HG03457 (cell line): ENCODE results near the gene PRPH.
"Not testable (repeated sequence)": the region's sequence is repeated elsewhere in the genome, so short reads cannot be mapped to it uniquely, and the experiment has no call there.

ENCODE experiments used
- ATAC-seq: cut with Tn5 transposase; IDR thresholded peaks from one replicate; pipeline ENCODE4 v1.9.1; 2021; ENCODE audit warnings: moderate number of reproducible peaks; ENCODE audit not compliant: unreplicated experiment

Gene PRPH

GRCh38 chr12:49276304-49277290, 18.4 kb upstream of the PRPH start:
- no peak for ATAC-seq

- ATAC-seq, result no peak
These were observed 17.5 kb upstream of the PRPH start for GRCh38 chr12:49277466-49277865.

GRCh38 chr12:49279706-49280159, 15.2 kb upstream of the PRPH start:
- ATAC-seq, result no peak

- ATAC-seq, result not testable (repeated sequence)
These were observed 14.4 kb upstream of the PRPH start for GRCh38 chr12:49280545-49280944.

- ATAC-seq, result no peak
These were observed 12.6 kb upstream of the PRPH start for GRCh38 chr12:49282302-49282701.

GRCh38 chr12:49282740-49283375, 12.1 kb upstream of the PRPH start:
- ATAC-seq, result not testable (repeated sequence)

GRCh38 chr12:49283541-49284429, 11.2 kb upstream of the PRPH start:
- ATAC-seq, result no peak

- ATAC-seq, result no peak
These were observed 10.3 kb upstream of the PRPH start for GRCh38 chr12:49284672-49285071.

- ATAC-seq, result no peak
These were observed 7.1 kb upstream of the PRPH start for GRCh38 chr12:49287876-49288275.

- ATAC-seq, result no peak
These were observed 6.5 kb upstream of the PRPH start for GRCh38 chr12:49288412-49288853.

GRCh38 chr12:49288922-49289555, 5.9 kb upstream of the PRPH start:
- ATAC-seq, result no peak

GRCh38 chr12:49292729-49293055, 2.3 kb upstream of the PRPH start:
- ATAC-seq, result no peak

GRCh38 chr12:49293056-49293956, 1.6 kb upstream of the PRPH start:
- no peak for ATAC-seq

- no peak for ATAC-seq
These were observed 702 bp upstream of the PRPH start for GRCh38 chr12:49294086-49294803.

- ATAC-seq, result no peak
These were observed 204 bp upstream of the PRPH start for GRCh38 chr12:49294804-49295081.

GRCh38 chr12:49296034-49296835, 1.3 kb downstream of the PRPH start:
- ATAC-seq, result no peak

GRCh38 chr12:49296836-49297694, 2.1 kb downstream of the PRPH start:
- ATAC-seq, result no peak

- no peak for ATAC-seq
These were observed 2.7 kb downstream of the PRPH start for GRCh38 chr12:49297695-49298060.
